Upper lobe of left lung (tissue), 4 donors: ENCODE data around the gene ADORA1.

Source experiments
- CTCF ChIP-seq, 6 experiments: fragments of 450-650 bp in 4 of 6; fragments of 200-600 bp in 2 of 6; sonication (generic) in 2 of 6; IDR thresholded peaks; one replicate each; pipeline ENCODE4 v1.5.1; 2016 to 2019; ENCODE audit warnings: antibody characterized with exemption in 6 of 6
- POLR2AphosphoS5 ChIP-seq, 2 donors: sonication (generic); formaldehyde crosslinking; IDR thresholded peaks; one replicate each; pipeline ENCODE4 v1.5.1; 2017; ENCODE audit warnings: antibody characterized with exemption in 2 of 2

- TF ChIP-seq CTCF (IDR thresholded peaks at IDR 0.05) (no peak), POLR2AphosphoS5 (IDR thresholded peaks at IDR 0.05) (no peak)
Observed at GRCh38 chr1:203124011-203124410, 3.5 kb upstream of the ADORA1 start.
